ENCODE data around the gene PUM1.
"Not testable (repeated sequence)": the region's sequence is repeated elsewhere in the genome, so short reads cannot be mapped to it uniquely, and the experiment has no call there.

Gene PUM1

GRCh38 chr1:31065310-31066217 is at the start of gene PUM1:
Gene PUM1, minus strand, starts transcription at chr1:31065717. Its CDS starts 6,151 bp downstream, at chr1:31059566.
- DNase-seq (ENCODE audit: low spot score), result peak; percentile 98

GRCh38 chr1:31112266-31112935 is 46.9 kb upstream of the PUM1 start:
- DNase-seq (ENCODE audit: low spot score), result no peak

- no peak for DNase-seq (ENCODE audit: low spot score)
These were observed 45.9 kb upstream of the PUM1 start for GRCh38 chr1:31111290-31111951.

- DNase-seq (ENCODE audit: low spot score), result no peak
These were observed 45.3 kb upstream of the PUM1 start for GRCh38 chr1:31110846-31111245.

GRCh38 chr1:31108861-31109260 is 43.3 kb upstream of the PUM1 start:
- DNase-seq (ENCODE audit: low spot score), result no peak

GRCh38 chr1:31105646-31106045 is 40.1 kb upstream of the PUM1 start:
- no peak for DNase-seq (ENCODE audit: low spot score)

GRCh38 chr1:31102501-31102950 is 37.0 kb upstream of the PUM1 start:
- DNase-seq (ENCODE audit: low spot score), result no peak

GRCh38 chr1:31101147-31101502 is 35.6 kb upstream of the PUM1 start:
- no peak for DNase-seq (ENCODE audit: low spot score)

- DNase-seq (ENCODE audit: low spot score), result no peak
These were observed 33.9 kb upstream of the PUM1 start for GRCh38 chr1:31099293-31100032.

- DNase-seq (ENCODE audit: low spot score), result no peak
These were observed 30.5 kb upstream of the PUM1 start for GRCh38 chr1:31095985-31096384.

GRCh38 chr1:31095298-31095981 is 29.9 kb upstream of the PUM1 start:
- no peak for DNase-seq (ENCODE audit: low spot score)

GRCh38 chr1:31088081-31088480 is 22.6 kb upstream of the PUM1 start:
- not testable (repeated sequence) for DNase-seq (ENCODE audit: low spot score)

GRCh38 chr1:31084782-31085569 is 19.5 kb upstream of the PUM1 start:
- no peak for DNase-seq (ENCODE audit: low spot score)

GRCh38 chr1:31082385-31082784 is 16.9 kb upstream of the PUM1 start:
- no peak for DNase-seq (ENCODE audit: low spot score)

- no peak for DNase-seq (ENCODE audit: low spot score)
These were observed 7.5 kb upstream of the PUM1 start for GRCh38 chr1:31073044-31073443.

- DNase-seq (ENCODE audit: low spot score), result no peak
These were observed 6.8 kb upstream of the PUM1 start for GRCh38 chr1:31072304-31072746.

- no peak for DNase-seq (ENCODE audit: low spot score)
These were observed 3.9 kb upstream of the PUM1 start for GRCh38 chr1:31069392-31069791.

- no peak for DNase-seq (ENCODE audit: low spot score)
These were observed 703 bp downstream of the PUM1 start for GRCh38 chr1:31064718-31065309.

GRCh38 chr1:31064111-31064717 is 1.3 kb downstream of the PUM1 start:
- no peak for DNase-seq (ENCODE audit: low spot score)

GRCh38 chr1:31063631-31064030 is 1.9 kb downstream of the PUM1 start:
- DNase-seq (ENCODE audit: low spot score), result peak; percentile 17
